SH-SY5Y (cell line): Measurements from ENCODE around the gene SMIM32.

ENCODE experiments used
- GATA2 ChIP-seq: IDR thresholded peaks from 2 replicates; pipeline ENCODE4 v1.6.1; 2011; ENCODE audit warnings: mild to moderate bottlenecking, low read depth, low read length
- GATA3 ChIP-seq: IDR thresholded peaks from 2 replicates; pipeline ENCODE4 v1.6.1; 2011; ENCODE audit warnings: low read depth, mild to moderate bottlenecking, low read length, moderate library complexity

- TF ChIP-seq GATA3 (no peak), GATA2 (no peak)
These were observed 7.8 kb upstream of the SMIM32 start for GRCh38 chr5:136200761-136201160.
